ENCODE results near the gene ZNF629.

The ZNF629 gene

GRCh38 chr16:30762991-30763725, 23.8 kb downstream of the ZNF629 start:
- WGBS: 82% methylated on average over 14 of the region's 15 CpGs
- no peak overlapping the region for H2AFZ ChIP-seq (ENCODE audit: low read depth, low read length)
- H3K9ac ChIP-seq (ENCODE audit: low read length): peak overlapping the region; percentile 96
- H4K8ac ChIP-seq (ENCODE audit: low read length): no peak overlapping the region
- H3K23ac ChIP-seq (ENCODE audit: low read length in 2 of 2): no peak overlapping the region
- H2AK5ac ChIP-seq (ENCODE audit: low read length, severe bottlenecking): no peak overlapping the region
- no peak overlapping the region for H4K91ac ChIP-seq (ENCODE audit: low read length)
- H3K4me1 ChIP-seq (ENCODE audit: control insufficient read depth, insufficient read depth, low read depth, low read length): peaks cover 10% of the 10 kb centered on the region
- peaks cover 58 to 65% of the 10 kb centered on the region in 2 experiments for H3K36me3 ChIP-seq (ENCODE audit: control insufficient read depth in 1 of 2, insufficient read depth in 2 of 2, low read depth in 1 of 2, low read length in 2 of 2)
- H3K79me1 ChIP-seq (replicated peaks; ENCODE audit: low read length, poor library complexity, severe bottlenecking): peaks cover 45% of the 10 kb centered on the region
- no peak overlapping the region for H2BK5ac ChIP-seq (ENCODE audit: low read depth, low read length, poor library complexity, severe bottlenecking)
- no peak overlapping the region for H3K4ac ChIP-seq (ENCODE audit: low read depth in 1 of 2, low read length in 2 of 2)
- H3K18ac ChIP-seq (ENCODE audit: low read depth in 1 of 2, low read length in 2 of 2): no peak overlapping the region
- no peak overlapping the region for H3K27ac ChIP-seq (ENCODE audit: low read length, poor library complexity, severe bottlenecking)
- H2BK120ac ChIP-seq (ENCODE audit: low read depth, low read length): no peak overlapping the region
- no peak for DNase-seq
- no peak overlapping the region for H2BK12ac ChIP-seq (ENCODE audit: low read length in 2 of 2)
- no peak overlapping the region for H2BK15ac ChIP-seq (ENCODE audit: low read depth, poor library complexity, severe bottlenecking)
- no peak overlapping the region for H3K14ac ChIP-seq (ENCODE audit: low read length in 2 of 2)
- no peaks in the 10 kb centered on the region for H3K9me3 ChIP-seq (ENCODE audit: control insufficient read depth, low read length)
- H3K4me3 ChIP-seq (ENCODE audit: insufficient read depth in 1 of 2, low read depth in 1 of 2, low read length in 2 of 2): peak overlapping the region; percentile 87 to 93
- H3K27me3 ChIP-seq (ENCODE audit: control insufficient read depth in 1 of 2, insufficient read depth in 1 of 2, low read length in 2 of 2): no peaks in the 10 kb centered on the region
- peak overlapping the region; percentile 85 for H3K4me2 ChIP-seq (ENCODE audit: low read length, poor library complexity, severe bottlenecking)

- peak within 1 kb of the TSS; percentile 78 for H4K8ac ChIP-seq (ENCODE audit: low read length)
- WGBS: under 1% methylated on average over 59 of the region's 60 CpGs
- H3K4me2 ChIP-seq (ENCODE audit: low read length, poor library complexity, severe bottlenecking): peak within 1 kb of the TSS; percentile 87
- H3K14ac ChIP-seq (ENCODE audit: low read length in 2 of 2): peak within 1 kb of the TSS in 1 of 2 experiments; percentile 82
- H3K4me1 ChIP-seq (ENCODE audit: control insufficient read depth, insufficient read depth, low read depth, low read length): peaks cover 10% of the 10 kb centered on the region
- H2BK15ac ChIP-seq (ENCODE audit: low read depth, poor library complexity, severe bottlenecking): no peak within 1 kb of the TSS
- H3K9ac ChIP-seq (ENCODE audit: low read length): peak within 1 kb of the TSS; percentile 96
- H3K4ac ChIP-seq (ENCODE audit: low read depth in 1 of 2, low read length in 2 of 2): peak within 1 kb of the TSS in 1 of 2 experiments; percentile 60
- H3K4me3 ChIP-seq (ENCODE audit: insufficient read depth in 1 of 2, low read depth in 1 of 2, low read length in 2 of 2): peak within 1 kb of the TSS; percentile 87 to 93
- peaks cover 56 to 62% of the 10 kb centered on the region in 2 experiments for H3K36me3 ChIP-seq (ENCODE audit: control insufficient read depth in 1 of 2, insufficient read depth in 2 of 2, low read depth in 1 of 2, low read length in 2 of 2)
- peaks cover 44% of the 10 kb centered on the region for H3K79me1 ChIP-seq (replicated peaks; ENCODE audit: low read length, poor library complexity, severe bottlenecking)
- DNase-seq: peak; percentile 99
- H3K27me3 ChIP-seq (ENCODE audit: control insufficient read depth in 1 of 2, insufficient read depth in 1 of 2, low read length in 2 of 2): no peaks in the 10 kb centered on the region
- no peak within 1 kb of the TSS for H2BK5ac ChIP-seq (ENCODE audit: low read depth, low read length, poor library complexity, severe bottlenecking)
- H3K18ac ChIP-seq (ENCODE audit: low read depth in 1 of 2, low read length in 2 of 2): peak within 1 kb of the TSS; percentile 60 to 92
- peak within 1 kb of the TSS in 1 of 2 experiments; percentile 17 for H2BK12ac ChIP-seq (ENCODE audit: low read length in 2 of 2)
- peak within 1 kb of the TSS; percentile 96 for H2AFZ ChIP-seq (ENCODE audit: low read depth, low read length)
- no peak within 1 kb of the TSS for H2BK120ac ChIP-seq (ENCODE audit: low read depth, low read length)
- no peak within 1 kb of the TSS for H3K23ac ChIP-seq (ENCODE audit: low read length in 2 of 2)
- H3K9me3 ChIP-seq (ENCODE audit: control insufficient read depth, low read length): no peaks in the 10 kb centered on the region
- no peak within 1 kb of the TSS for H3K27ac ChIP-seq (ENCODE audit: low read length, poor library complexity, severe bottlenecking)
- H4K91ac ChIP-seq (ENCODE audit: low read length): peak within 1 kb of the TSS; percentile 62
- no peak within 1 kb of the TSS for H2AK5ac ChIP-seq (ENCODE audit: low read length, severe bottlenecking)
These were observed 24.8 kb downstream of the ZNF629 start, which contains the start of the genes CFAP119 and RNF40 for GRCh38 chr16:30761928-30762902. Gene CFAP119, minus strand, starts transcription at chr16:30762062. Its CDS starts 314 bp downstream, at chr16:30761748. Gene RNF40, plus strand, starts transcription at chr16:30762322. Its CDS starts 224 bp downstream, at chr16:30762546.

- no peaks in the 10 kb centered on the region for H3K9me3 ChIP-seq (ENCODE audit: control insufficient read depth, low read length)
- H3K23ac ChIP-seq (ENCODE audit: low read length in 2 of 2): no peak overlapping the region
- peak overlapping the region; percentile 81 to 93 for H3K4me3 ChIP-seq (ENCODE audit: insufficient read depth in 1 of 2, low read depth in 1 of 2, low read length in 2 of 2)
- no peak overlapping the region for H2BK120ac ChIP-seq (ENCODE audit: low read depth, low read length)
- peaks cover 39% of the 10 kb centered on the region for H3K79me1 ChIP-seq (replicated peaks; ENCODE audit: low read length, poor library complexity, severe bottlenecking)
- WGBS: under 1% methylated on average over 64 of the region's 64 CpGs
- H3K4me2 ChIP-seq (ENCODE audit: low read length, poor library complexity, severe bottlenecking): peak overlapping the region; percentile 87
- no peaks in the 10 kb centered on the region for H3K27me3 ChIP-seq (ENCODE audit: control insufficient read depth in 1 of 2, insufficient read depth in 1 of 2, low read length in 2 of 2)
- H2AK5ac ChIP-seq (ENCODE audit: low read length, severe bottlenecking): no peak overlapping the region
- H4K91ac ChIP-seq (ENCODE audit: low read length): no peak overlapping the region
- peaks cover 58 to 62% of the 10 kb centered on the region in 2 experiments for H3K36me3 ChIP-seq (ENCODE audit: control insufficient read depth in 1 of 2, insufficient read depth in 2 of 2, low read depth in 1 of 2, low read length in 2 of 2)
- H3K14ac ChIP-seq (ENCODE audit: low read length in 2 of 2): no peak overlapping the region
- peak overlapping the region; percentile 96 for H3K9ac ChIP-seq (ENCODE audit: low read length)
- H2BK12ac ChIP-seq (ENCODE audit: low read length in 2 of 2): peak overlapping the region in 1 of 2 experiments; percentile 17
- peak; percentile 68 for DNase-seq
- H2BK5ac ChIP-seq (ENCODE audit: low read depth, low read length, poor library complexity, severe bottlenecking): no peak overlapping the region
- no peak overlapping the region for H2BK15ac ChIP-seq (ENCODE audit: low read depth, poor library complexity, severe bottlenecking)
- H3K4ac ChIP-seq (ENCODE audit: low read depth in 1 of 2, low read length in 2 of 2): peak overlapping the region in 1 of 2 experiments; percentile 30
- H3K27ac ChIP-seq (ENCODE audit: low read length, poor library complexity, severe bottlenecking): no peak overlapping the region
- no peak overlapping the region for H4K8ac ChIP-seq (ENCODE audit: low read length)
- peaks cover 10% of the 10 kb centered on the region for H3K4me1 ChIP-seq (ENCODE audit: control insufficient read depth, insufficient read depth, low read depth, low read length)
- H2AFZ ChIP-seq (ENCODE audit: low read depth, low read length): peak overlapping the region; percentile 96
- H3K18ac ChIP-seq (ENCODE audit: low read depth in 1 of 2, low read length in 2 of 2): peak overlapping the region in 1 of 2 experiments; percentile 52
These were observed 25.5 kb downstream of the ZNF629 start for GRCh38 chr16:30761427-30761927.
